ENCODE results near the gene TM9SF1. TPM values are rescaled to one million over a fixed set of nuclear protein-coding genes. Genes with fewer than 3 reads are reported as not detected.

The TM9SF1 gene
- total RNA-seq, 2 experiments from 2014 or later = 12.9 to 13.0 TPM

DNA sequence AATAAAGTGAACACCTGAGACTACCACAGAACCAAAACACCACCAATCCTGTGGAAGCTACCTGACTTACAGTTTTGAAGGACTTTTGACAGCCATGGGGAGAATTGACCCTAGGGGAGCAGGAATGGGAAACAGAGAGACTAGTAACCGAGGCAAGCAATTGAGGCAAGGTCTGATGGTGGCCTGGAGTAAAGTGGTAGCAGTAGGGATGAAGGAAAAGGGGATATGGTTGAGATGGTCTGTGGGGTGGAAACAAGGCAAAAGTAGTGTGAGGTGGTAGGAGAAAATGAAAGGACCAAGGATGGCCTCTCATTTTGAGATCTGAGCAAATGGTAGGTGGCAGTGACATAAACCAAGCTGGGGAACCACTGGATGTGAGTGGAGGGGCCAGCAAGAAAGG is 38.4 kb downstream of the TM9SF1 start:
- ChIA-PET POLR2A (interaction anchor here (1.6 to 2.8 kb wide), 2 partner anchors 10 to 43 kb away, joined by 7 to 16 read pairs; partner anchors contain the start of genes DCAF11, NRL, PSME2 and RNF31), CTCF (no interaction called here)
- Histone ChIP-seq H3K27ac (ENCODE audit: low read depth in 1 of 2, low read length in 2 of 2) (no peak overlapping the region), H3K4me3 (ENCODE audit: low read length) (no peak overlapping the region), H3K9me3 (ENCODE audit: control insufficient read depth in 1 of 2, insufficient read depth in 1 of 2, low read length in 2 of 2) (no peaks in the 10 kb centered on the region), H3K27me3 (ENCODE audit: control insufficient read depth in 1 of 2, insufficient read depth in 2 of 2, low read length in 2 of 2) (no peaks in the 10 kb centered on the region), H3K36me3 (ENCODE audit: insufficient read depth, low read length) (peaks cover 63% of the 10 kb centered on the region), H3K4me1 (ENCODE audit: insufficient read depth, low read length) (peaks cover 12% of the 10 kb centered on the region)
- intact Hi-C loops (cut with DNase I, micrococcal nuclease) = no loop called here
- Mint-ChIP-seq H3K4me3 (no peak overlapping the region), H3K27ac (peak overlapping the region; percentile 13), H3K27me3 (no peaks in the 10 kb centered on the region), H3K36me3 (ENCODE audit: low read depth) (peaks cover 79% of the 10 kb centered on the region), H3K9me3 (no peaks in the 10 kb centered on the region), H3K4me1 (ENCODE audit: low read depth) (peaks cover 22% of the 10 kb centered on the region)
- ATAC-seq (ENCODE audit: poor library complexity) (no peak), DNase-seq (no peak)
- TF ChIP-seq, protein P1, sequence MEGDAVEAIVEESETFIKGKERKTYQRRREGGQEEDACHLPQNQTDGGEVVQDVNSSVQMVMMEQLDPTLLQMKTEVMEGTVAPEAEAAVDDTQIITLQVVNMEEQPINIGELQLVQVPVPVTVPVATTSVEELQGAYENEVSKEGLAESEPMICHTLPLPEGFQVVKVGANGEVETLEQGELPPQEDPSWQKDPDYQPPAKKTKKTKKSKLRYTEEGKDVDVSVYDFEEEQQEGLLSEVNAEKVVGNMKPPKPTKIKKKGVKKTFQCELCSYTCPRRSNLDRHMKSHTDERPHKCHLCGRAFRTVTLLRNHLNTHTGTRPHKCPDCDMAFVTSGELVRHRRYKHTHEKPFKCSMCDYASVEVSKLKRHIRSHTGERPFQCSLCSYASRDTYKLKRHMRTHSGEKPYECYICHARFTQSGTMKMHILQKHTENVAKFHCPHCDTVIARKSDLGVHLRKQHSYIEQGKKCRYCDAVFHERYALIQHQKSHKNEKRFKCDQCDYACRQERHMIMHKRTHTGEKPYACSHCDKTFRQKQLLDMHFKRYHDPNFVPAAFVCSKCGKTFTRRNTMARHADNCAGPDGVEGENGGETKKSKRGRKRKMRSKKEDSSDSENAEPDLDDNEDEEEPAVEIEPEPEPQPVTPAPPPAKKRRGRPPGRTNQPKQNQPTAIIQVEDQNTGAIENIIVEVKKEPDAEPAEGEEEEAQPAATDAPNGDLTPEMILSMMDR (IDR thresholded peaks at IDR 0.05) = no peak

DNA sequence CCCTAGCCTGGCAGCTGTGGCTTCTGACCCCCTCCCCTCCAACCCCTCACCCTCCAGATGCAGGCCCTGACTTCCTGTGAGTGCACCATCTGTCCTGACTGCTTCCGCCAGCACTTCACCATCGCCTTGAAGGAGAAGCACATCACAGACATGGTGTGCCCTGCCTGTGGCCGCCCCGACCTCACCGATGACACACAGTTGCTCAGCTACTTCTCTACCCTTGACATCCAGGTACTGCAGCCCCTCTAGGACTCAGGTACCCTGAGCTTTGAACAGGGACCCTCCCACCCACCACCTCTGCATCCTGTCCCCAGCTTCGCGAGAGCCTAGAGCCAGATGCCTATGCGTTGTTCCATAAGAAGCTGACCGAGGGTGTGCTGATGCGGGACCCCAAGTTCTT is 40.1 kb downstream of the TM9SF1 start:
- CTCF ChIA-PET = no interaction called here
- Histone ChIP-seq H3K36me3 (ENCODE audit: insufficient read depth, low read length) (peaks cover 72% of the 10 kb centered on the region), H3K4me1 (ENCODE audit: insufficient read depth, low read length) (peaks cover 16% of the 10 kb centered on the region), H3K27me3 (ENCODE audit: control insufficient read depth in 1 of 2, insufficient read depth in 2 of 2, low read length in 2 of 2) (no peaks in the 10 kb centered on the region), H3K4me3 (ENCODE audit: low read length) (no peak overlapping the region), H3K9me3 (ENCODE audit: control insufficient read depth in 1 of 2, insufficient read depth in 1 of 2, low read length in 2 of 2) (no peaks in the 10 kb centered on the region), H3K27ac (ENCODE audit: low read depth in 1 of 2, low read length in 2 of 2) (peak overlapping the region in 1 of 2 donors; percentile 29)
- Mint-ChIP-seq H3K27ac (peak overlapping the region; percentile 42), H3K9me3 (no peaks in the 10 kb centered on the region), H3K4me1 (ENCODE audit: low read depth) (peaks cover 11% of the 10 kb centered on the region), H3K4me3 (no peak overlapping the region), H3K27me3 (no peaks in the 10 kb centered on the region), H3K36me3 (ENCODE audit: low read depth) (peaks cover 79% of the 10 kb centered on the region)
- intact Hi-C loops (cut with DNase I, micrococcal nuclease) = no loop called here
- TF ChIP-seq, protein P1 (IDR thresholded peaks at IDR 0.05) = no peak
- POLR2A ChIA-PET = interaction anchor here (0.9 to 2.8 kb wide), 4 partner anchors 8 to 41 kb away, joined by 3 to 16 read pairs (median 7); partner anchors contain the start of genes DCAF11, EMC9, IPO4 and NRL
- no peak for DNase-seq
- no peak for ATAC-seq (ENCODE audit: poor library complexity)

DNA sequence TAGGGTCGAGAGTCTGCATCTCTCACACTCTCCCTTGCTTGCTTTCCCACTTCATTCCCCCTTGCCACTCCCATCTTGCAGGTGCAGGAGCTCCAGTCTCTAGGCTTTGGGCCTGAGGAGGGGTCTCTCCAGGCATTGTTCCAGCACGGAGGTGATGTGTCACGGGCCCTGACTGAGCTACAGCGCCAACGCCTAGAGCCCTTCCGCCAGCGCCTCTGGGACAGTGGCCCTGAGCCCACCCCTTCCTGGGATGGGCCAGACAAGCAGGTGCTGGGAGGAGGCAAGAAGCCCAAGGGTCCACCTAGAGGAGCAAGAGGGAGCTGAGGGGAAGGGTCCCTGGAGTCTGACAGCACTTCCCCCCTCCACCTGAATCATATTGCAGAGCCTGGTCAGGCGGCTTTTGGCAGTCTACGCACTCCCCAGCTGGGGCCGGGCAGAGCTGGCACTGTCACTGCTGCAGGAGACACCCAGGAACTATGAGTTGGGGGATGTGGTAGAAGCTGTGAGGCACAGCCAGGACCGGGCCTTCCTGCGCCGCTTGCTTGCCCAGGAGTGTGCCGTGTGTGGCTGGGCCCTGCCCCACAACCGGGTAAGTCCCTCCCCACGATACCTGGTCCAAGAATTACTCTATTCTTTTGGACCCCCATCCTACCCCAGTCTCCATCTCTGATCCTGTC is 43.7 kb downstream of the TM9SF1 start:
- Histone ChIP-seq H3K4me3 (ENCODE audit: low read length) (no peak overlapping the region), H3K9me3 (ENCODE audit: control insufficient read depth in 1 of 2, insufficient read depth in 1 of 2, low read length in 2 of 2) (no peaks in the 10 kb centered on the region), H3K4me1 (ENCODE audit: insufficient read depth, low read length) (peaks cover 40% of the 10 kb centered on the region), H3K27ac (ENCODE audit: low read depth in 1 of 2, low read length in 2 of 2) (no peak overlapping the region), H3K27me3 (ENCODE audit: control insufficient read depth in 1 of 2, insufficient read depth in 2 of 2, low read length in 2 of 2) (no peaks in the 10 kb centered on the region), H3K36me3 (ENCODE audit: insufficient read depth, low read length) (peaks cover 63% of the 10 kb centered on the region)
- Mint-ChIP-seq H3K4me3 (peak overlapping the region; percentile 30), H3K4me1 (ENCODE audit: low read depth) (peaks cover 33% of the 10 kb centered on the region), H3K27ac (no peak overlapping the region), H3K27me3 (no peaks in the 10 kb centered on the region), H3K36me3 (ENCODE audit: low read depth) (peaks cover 85% of the 10 kb centered on the region), H3K9me3 (no peaks in the 10 kb centered on the region)
- ChIA-PET POLR2A (interaction anchor here (2.3 to 8.1 kb wide), 4 partner anchors 10 to 37 kb away, joined by 9 to 154 read pairs (median 71); partner anchors contain the start of genes DCAF11, EMC9, IRF9 and NRL), CTCF (interaction anchor here (0.5 to 5.5 kb wide), 2 partner anchors 10 to 167 kb away, joined by 3 to 32 read pairs; partner anchors contain the start of gene IRF9)
- intact Hi-C loops (cut with DNase I, micrococcal nuclease) = no loop called here
- DNase-seq (no peak), ATAC-seq (ENCODE audit: poor library complexity) (no peak)
- TF ChIP-seq, protein P1 (IDR thresholded peaks at IDR 0.05) = no peak
